Endothelial cell of umbilical vein (primary cell): ENCODE data around the gene CHMP4A. TPM values are rescaled to one million over a fixed set of nuclear protein-coding genes. Genes with fewer than 3 reads are reported as not detected.

Experiments
- BruUV-seq: library from RNA; stranded (reverse); fragments of 400-500 nt; replicated peaks from 2 replicates; lab custom pipeline; 2021; lab: Mats Ljungman, UMichigan
- CTCF ChIA-PET: fragments of 300-600, 350-600 bp; sonication (Branson Sonifier 250); formaldehyde crosslinking; loops from one replicate; lab custom pipeline; 2021; ENCODE audit warnings: antibody characterized with exemption, inconsistent platforms; lab: Charles Lee
- POLR2A ChIA-PET: fragments of 300-600, 350-600 bp; sonication (Branson Sonifier 250); formaldehyde crosslinking; loops from one replicate; lab custom pipeline; 2021; ENCODE audit warnings: antibody characterized with exemption, inconsistent platforms; lab: Charles Lee
- DNase-seq: peaks from one replicate; pipeline ENCODE4 v3.0.0-alpha.2; 2011; ENCODE audit warnings: low read depth, low spot score
- FAIRE-seq: peaks from 2 replicates; lab custom pipeline; 2011; peaks lifted over from hg19 to GRCh38; lab: Jason Lieb, UNC
- H2AFZ ChIP-seq: 2 replicates; pipeline ENCODE4 v1.6.0; 2012; ENCODE audit warnings: low read depth, low read length, control low read depth, inconsistent platforms
- H3K27ac ChIP-seq: 2 replicates; pipeline ENCODE4 v1.5.1; 2011; ENCODE audit warnings: low read depth, mild to moderate bottlenecking, control low read depth, low read length, moderate library complexity; ENCODE audit not compliant: insufficient read depth
- H3K27me3 ChIP-seq, 2 experiments: 2 replicates each; pipeline versions ENCODE4 v1.6.0 to v1.6.1; 2011; ENCODE audit warnings: low read length in 2 of 2, mixed read lengths in 1 of 2; ENCODE audit not compliant: control insufficient read depth in 2 of 2, insufficient read depth in 2 of 2
- H3K36me3 ChIP-seq, 2 experiments: 2 replicates in 1 of 2; 3 replicates in 1 of 2; pipeline ENCODE4 v1.5.1; 2011; ENCODE audit warnings: low read length in 2 of 2, mild to moderate bottlenecking in 1 of 2, moderate library complexity in 1 of 2; ENCODE audit not compliant: control insufficient read depth in 2 of 2, insufficient read depth in 2 of 2; ENCODE audit errors: extremely low read depth in 1 of 2
- H3K4me1 ChIP-seq: 3 replicates; pipeline ENCODE4 v1.5.1; 2011; ENCODE audit warnings: mild to moderate bottlenecking, low read length; ENCODE audit not compliant: control insufficient read depth, insufficient read depth; ENCODE audit errors: extremely low read depth
- H3K4me2 ChIP-seq: 2 replicates; pipeline ENCODE4 v1.6.1; 2011; ENCODE audit warnings: low read length, control low read depth, mixed read lengths; ENCODE audit not compliant: insufficient read depth
- H3K4me3 ChIP-seq, 3 experiments: fragments of 200-600 bp in 1 of 3; sonication (generic), shearing (Covaris generic) in 1 of 3; replicated peaks in 1 of 3; 2 replicates each; pipeline ENCODE4 v1.5.1; 2011 to 2016; ENCODE audit warnings: control low read depth in 3 of 3, low read length in 3 of 3, mild to moderate bottlenecking in 2 of 3, inconsistent platforms in 1 of 3, low read depth in 1 of 3, moderate library complexity in 1 of 3; ENCODE audit not compliant: insufficient read depth in 1 of 3
- H3K79me2 ChIP-seq: 2 replicates; pipeline ENCODE4 v1.6.0; 2012; ENCODE audit warnings: low read length, inconsistent platforms; ENCODE audit not compliant: control insufficient read depth, insufficient read depth
- H3K9ac ChIP-seq: replicated peaks from 2 replicates; pipeline ENCODE3; 2011; ENCODE audit warnings: low read length, control low read depth; ENCODE audit not compliant: insufficient read depth; ENCODE audit errors: extremely low read depth
- H3K9me1 ChIP-seq: replicated peaks from 3 replicates; pipeline ENCODE4 v1.6.0; 2011; ENCODE audit warnings: mild to moderate bottlenecking, low read length; ENCODE audit not compliant: control insufficient read depth, insufficient read depth; ENCODE audit errors: extremely low read depth
- H3K9me3 ChIP-seq: replicated peaks from 2 replicates; pipeline ENCODE4 v1.5.1; 2012; ENCODE audit warnings: low read length, inconsistent platforms; ENCODE audit not compliant: control insufficient read depth, insufficient read depth
- H4K20me1 ChIP-seq: replicated peaks from 2 replicates; pipeline ENCODE3; 2011; ENCODE audit warnings: mild to moderate bottlenecking, low read length; ENCODE audit not compliant: control insufficient read depth, insufficient read depth; ENCODE audit errors: extremely low read depth
- EZH2 ChIP-seq: IDR thresholded peaks from 2 replicates; pipeline ENCODE4 v1.6.1; 2012; ENCODE audit warnings: borderline replicate concordance, low read depth, mild to moderate bottlenecking, moderate library complexity, low read length, inconsistent platforms; ENCODE audit not compliant: severe bottlenecking
- FOS ChIP-seq: IDR thresholded peaks from 2 replicates; pipeline ENCODE4 v1.6.1; 2011; ENCODE audit warnings: mild to moderate bottlenecking, low read length, moderate library complexity, borderline replicate concordance; ENCODE audit not compliant: insufficient read depth
- GATA2 ChIP-seq: IDR thresholded peaks from 2 replicates; pipeline ENCODE4 v1.7.0; 2011; ENCODE audit warnings: low read depth, mild to moderate bottlenecking, moderate library complexity, mixed read lengths, low read length; ENCODE audit not compliant: insufficient read length, insufficient read depth
- JUN ChIP-seq: IDR thresholded peaks from 2 replicates; pipeline ENCODE4 v1.6.1; 2011; ENCODE audit warnings: borderline replicate concordance, low read depth; ENCODE audit not compliant: insufficient read length, insufficient read depth
- MYC ChIP-seq: IDR thresholded peaks from one replicate; pipeline ENCODE4 v1.6.1; 2011; ENCODE audit warnings: mild to moderate bottlenecking, low read depth, low read length
- POLR2A ChIP-seq: IDR thresholded peaks from 2 replicates; pipeline ENCODE4 v1.6.1; 2012; ENCODE audit warnings: low read depth, mild to moderate bottlenecking, control low read depth, low read length
- POLR2AphosphoS5 ChIP-seq: IDR thresholded peaks from 2 replicates; pipeline ENCODE4 v1.6.1; 2012; ENCODE audit warnings: low read depth, mild to moderate bottlenecking, control low read depth, low read length, moderate library complexity; ENCODE audit not compliant: insufficient read depth
- dilution Hi-C: fragments of 300-500 bp; cut with MboI; formaldehyde crosslinking; loops from one replicate; pipeline ENCODE4 v1.15.0; 2019; ENCODE audit warnings: low sequenced_read_pairs; ENCODE audit not compliant: extremely low pct_ligation_motif_present
- intact Hi-C: fragments of 100-400 bp; cut with micrococcal nuclease; formaldehyde crosslinking; loops from one replicate; pipeline ENCODE4 v1.10.0; 2022
- polyA plus RNA-seq, 4 experiments: library from polyadenylated mRNA; depleted of rRNA in 3 of 4; stranded (reverse) in 3 of 4; unstranded in 1 of 4; fragments of >200 nt; gene quantifications; 2 replicates each; pipeline versions ENCODE4 v1.2.1 to v1.2.3, GENCODE V29; 2011 to 2012; ENCODE audit warnings: missing spikeins in 1 of 4
- total RNA-seq: library from RNA; stranded (reverse); gene quantifications from 2 replicates; pipeline ENCODE4 v1.2.3, GENCODE V29; 2021
- TF ChIP-seq, protein P1 (sequence below): IDR thresholded peaks from 2 replicates; pipeline ENCODE4 v1.6.1; 2011; ENCODE audit not compliant: insufficient read depth, insufficient read length
- TF ChIP-seq, protein P2 (sequence below), 2 donors: IDR thresholded peaks; 1 replicate in 1 of 2; 2 replicates in 1 of 2; pipeline ENCODE4 v1.5.1; 2011; ENCODE audit warnings: low read length in 2 of 2, mild to moderate bottlenecking in 2 of 2, moderate library complexity in 2 of 2, control low read depth in 1 of 2, inconsistent platforms in 1 of 2, low read depth in 1 of 2; ENCODE audit not compliant: insufficient read depth in 1 of 2; ENCODE audit errors: extremely low read depth in 1 of 2

CHMP4A gene
- total and polyA plus RNA-seq, 2 donors (not counting 3 experiments of a cell fraction or from before 2014, with no cell fraction given) = 40.9 to 46.4 TPM

DNA sequence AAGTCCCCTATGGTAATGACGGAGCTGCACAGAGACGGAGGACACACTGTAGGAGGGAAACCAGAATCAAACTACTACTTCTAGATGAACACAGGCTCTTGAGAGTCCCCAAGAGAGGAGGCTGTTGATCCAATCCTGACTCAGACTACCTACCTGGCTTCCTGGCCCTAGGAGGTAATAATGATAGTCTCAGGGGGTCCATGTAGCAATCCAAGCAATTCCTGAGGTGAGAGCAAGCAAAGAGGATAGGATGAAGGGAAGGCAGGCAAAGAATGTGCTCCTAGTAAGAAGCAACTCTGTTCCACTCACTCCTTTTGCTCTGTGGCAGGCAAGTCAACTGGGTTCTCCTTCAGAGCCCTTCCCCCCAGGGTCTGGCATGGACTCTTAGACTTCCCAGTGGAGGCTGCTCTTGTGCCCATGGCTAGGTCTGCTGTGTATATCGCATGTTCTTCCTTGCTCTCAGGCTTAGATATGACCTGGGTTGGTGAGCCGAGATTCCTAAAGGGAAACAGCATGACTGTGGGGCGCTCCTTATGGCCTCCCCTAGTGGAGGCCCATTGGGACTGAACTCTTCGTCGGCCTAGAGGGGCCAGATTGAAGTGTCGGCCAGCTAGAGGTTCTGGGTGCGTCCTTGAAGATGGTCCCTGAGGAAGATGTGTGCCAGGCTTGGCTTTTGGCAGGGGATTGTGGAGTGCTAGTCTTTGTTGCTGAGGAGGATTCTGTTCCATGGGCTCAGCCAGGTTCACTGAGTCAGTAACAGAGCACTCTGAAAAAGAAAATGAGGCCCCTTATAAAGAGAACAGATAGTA lies 27.0 kb upstream of the CHMP4A start:
- peaks cover 30% of the 10 kb centered on the region for H3K4me1 ChIP-seq
- intact Hi-C loops = no loop called here
- FAIRE-seq (no peak), DNase-seq (no peak)
- H2AFZ ChIP-seq = no peak overlapping the region
- H3K9me3 ChIP-seq = no peaks in the 10 kb centered on the region
- no TSS peak for BruUV-seq
- no peak overlapping the region for H3K4me3 ChIP-seq
- no peak for TF ChIP-seq EZH2
- TF ChIP-seq POLR2A = no peak
- no peak for TF ChIP-seq MYC
- no peak for TF ChIP-seq POLR2AphosphoS5
- TF ChIP-seq, protein P1, sequence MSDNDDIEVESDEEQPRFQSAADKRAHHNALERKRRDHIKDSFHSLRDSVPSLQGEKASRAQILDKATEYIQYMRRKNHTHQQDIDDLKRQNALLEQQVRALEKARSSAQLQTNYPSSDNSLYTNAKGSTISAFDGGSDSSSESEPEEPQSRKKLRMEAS = no peak
- TF ChIP-seq, protein P2, sequence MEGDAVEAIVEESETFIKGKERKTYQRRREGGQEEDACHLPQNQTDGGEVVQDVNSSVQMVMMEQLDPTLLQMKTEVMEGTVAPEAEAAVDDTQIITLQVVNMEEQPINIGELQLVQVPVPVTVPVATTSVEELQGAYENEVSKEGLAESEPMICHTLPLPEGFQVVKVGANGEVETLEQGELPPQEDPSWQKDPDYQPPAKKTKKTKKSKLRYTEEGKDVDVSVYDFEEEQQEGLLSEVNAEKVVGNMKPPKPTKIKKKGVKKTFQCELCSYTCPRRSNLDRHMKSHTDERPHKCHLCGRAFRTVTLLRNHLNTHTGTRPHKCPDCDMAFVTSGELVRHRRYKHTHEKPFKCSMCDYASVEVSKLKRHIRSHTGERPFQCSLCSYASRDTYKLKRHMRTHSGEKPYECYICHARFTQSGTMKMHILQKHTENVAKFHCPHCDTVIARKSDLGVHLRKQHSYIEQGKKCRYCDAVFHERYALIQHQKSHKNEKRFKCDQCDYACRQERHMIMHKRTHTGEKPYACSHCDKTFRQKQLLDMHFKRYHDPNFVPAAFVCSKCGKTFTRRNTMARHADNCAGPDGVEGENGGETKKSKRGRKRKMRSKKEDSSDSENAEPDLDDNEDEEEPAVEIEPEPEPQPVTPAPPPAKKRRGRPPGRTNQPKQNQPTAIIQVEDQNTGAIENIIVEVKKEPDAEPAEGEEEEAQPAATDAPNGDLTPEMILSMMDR (IDR thresholded peaks at IDR 0.05; ENCODE audit: extremely low read depth in 1 of 2, insufficient read depth in 1 of 2, low read depth in 1 of 2, low read length in 2 of 2) = no peak
- TF ChIP-seq JUN = no peak
- TF ChIP-seq GATA2 = no peak
- no peak for TF ChIP-seq FOS
- ChIA-PET POLR2A (no interaction called here), CTCF (interaction anchor here (3.6 to 13.0 kb wide), 3 partner anchors 25 to 59 kb away, joined by 16 to 199 read pairs (median 20); partner anchors contain the start of genes DHRS1, MDP1 and NOP9)
- no peak overlapping the region for H3K4me2 ChIP-seq
- no peak overlapping the region for H3K27ac ChIP-seq
- no peaks in the 10 kb centered on the region for H3K9me1 ChIP-seq
- peaks cover 8 to 33% of the 10 kb centered on the region in 2 experiments for H3K36me3 ChIP-seq
- peaks cover 22% of the 10 kb centered on the region for H3K79me2 ChIP-seq
- no peaks in the 10 kb centered on the region for H3K27me3 ChIP-seq
- H4K20me1 ChIP-seq = no peaks in the 10 kb centered on the region
- dilution Hi-C loops = no loop called here
- H3K9ac ChIP-seq = no peak overlapping the region
